GM18519 (cell line): ENCODE data around the gene OSTM1.

Experiments used
- ATAC-seq: cut with Tn5 transposase; IDR thresholded peaks from one replicate; pipeline ENCODE4 v1.9.1; 2021; ENCODE audit warnings: mild to moderate bottlenecking, moderate library complexity; ENCODE audit not compliant: unreplicated experiment, low FRiP score

The OSTM1 gene

GRCh38 chr6:108074359-108075144, at the start of gene OSTM1:
TSS of gene OSTM1 (minus strand) at chr6:108074741. CDS start at chr6:108074651, 90 bp downstream.
- ATAC-seq: peak; percentile 78

- ATAC-seq: no peak
Observed at GRCh38 chr6:108123946-108124345, 49.4 kb upstream of the OSTM1 start.

DNA sequence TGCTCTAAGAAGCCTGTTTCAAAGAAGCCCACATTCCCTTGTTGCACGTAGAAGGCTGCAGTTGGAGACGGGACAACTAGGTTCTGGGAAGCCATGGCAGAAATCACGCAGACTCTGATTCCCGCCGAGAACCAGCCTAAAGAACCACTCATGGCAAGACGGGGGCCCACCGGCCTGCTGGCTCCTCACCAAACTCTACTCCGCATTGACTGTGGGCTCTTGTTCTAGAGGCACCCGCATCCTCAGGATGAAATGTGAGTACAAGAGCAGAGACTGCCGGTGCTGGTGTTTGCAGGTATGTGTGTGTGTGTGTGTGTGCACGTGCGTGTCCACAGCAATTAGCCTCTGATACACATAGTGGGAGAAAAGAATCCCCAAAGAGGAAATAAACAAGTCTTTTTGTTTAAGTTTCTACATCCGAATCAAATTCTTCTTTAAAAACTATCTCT, 49.0 kb upstream of the OSTM1 start:
- ATAC-seq: no peak

DNA sequence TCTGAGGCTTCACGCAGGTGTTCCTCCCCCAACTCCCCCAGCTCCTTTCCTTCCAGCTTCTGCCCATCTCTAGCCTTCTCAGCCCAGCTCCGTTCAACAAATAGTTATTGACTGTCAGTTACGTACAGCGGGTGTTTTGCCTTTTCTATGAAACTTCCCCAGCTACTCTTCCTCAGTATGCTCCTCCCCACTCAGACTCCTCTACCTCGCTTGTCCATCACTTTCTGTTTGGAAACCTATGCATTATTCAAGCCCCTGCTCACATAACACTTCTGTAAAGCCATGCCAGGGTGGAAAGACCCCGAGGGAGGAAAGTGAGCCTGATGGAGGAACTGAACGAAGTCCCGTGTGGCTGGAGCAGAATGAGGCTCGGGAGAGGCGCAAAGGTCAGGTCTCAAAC, 47.1 kb upstream of the OSTM1 start:
- ATAC-seq: no peak

DNA sequence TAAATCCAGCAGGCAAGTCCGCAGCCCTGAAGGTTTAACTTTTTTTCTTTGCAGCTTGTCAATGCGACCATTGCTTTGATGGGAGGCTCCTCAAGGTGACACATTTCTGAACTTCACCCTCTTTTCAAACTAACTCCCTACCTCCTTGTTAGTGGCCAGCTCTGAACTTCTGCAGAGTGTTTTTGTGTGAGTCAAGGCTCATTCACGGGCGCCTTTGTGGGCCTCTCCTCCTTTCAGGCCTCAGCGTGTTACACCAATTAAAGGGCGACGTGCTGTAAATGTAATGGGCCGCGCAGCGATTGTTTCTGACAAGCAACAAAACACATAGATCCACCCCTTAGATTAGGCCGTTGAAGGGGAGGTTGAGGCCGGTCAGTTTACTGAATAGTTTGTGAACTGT, 45.8 kb upstream of the OSTM1 start:
- no peak for ATAC-seq

GRCh38 chr6:108119769-108120141, 45.2 kb upstream of the OSTM1 start:
- ATAC-seq: no peak

- ATAC-seq: no peak
Observed at GRCh38 chr6:108118810-108119768, 44.5 kb upstream of the OSTM1 start.

- no peak for ATAC-seq
Observed at GRCh38 chr6:108118359-108118724, 43.8 kb upstream of the OSTM1 start.

- no peak for ATAC-seq
Observed at GRCh38 chr6:108117427-108118358, 43.2 kb upstream of the OSTM1 start.

DNA sequence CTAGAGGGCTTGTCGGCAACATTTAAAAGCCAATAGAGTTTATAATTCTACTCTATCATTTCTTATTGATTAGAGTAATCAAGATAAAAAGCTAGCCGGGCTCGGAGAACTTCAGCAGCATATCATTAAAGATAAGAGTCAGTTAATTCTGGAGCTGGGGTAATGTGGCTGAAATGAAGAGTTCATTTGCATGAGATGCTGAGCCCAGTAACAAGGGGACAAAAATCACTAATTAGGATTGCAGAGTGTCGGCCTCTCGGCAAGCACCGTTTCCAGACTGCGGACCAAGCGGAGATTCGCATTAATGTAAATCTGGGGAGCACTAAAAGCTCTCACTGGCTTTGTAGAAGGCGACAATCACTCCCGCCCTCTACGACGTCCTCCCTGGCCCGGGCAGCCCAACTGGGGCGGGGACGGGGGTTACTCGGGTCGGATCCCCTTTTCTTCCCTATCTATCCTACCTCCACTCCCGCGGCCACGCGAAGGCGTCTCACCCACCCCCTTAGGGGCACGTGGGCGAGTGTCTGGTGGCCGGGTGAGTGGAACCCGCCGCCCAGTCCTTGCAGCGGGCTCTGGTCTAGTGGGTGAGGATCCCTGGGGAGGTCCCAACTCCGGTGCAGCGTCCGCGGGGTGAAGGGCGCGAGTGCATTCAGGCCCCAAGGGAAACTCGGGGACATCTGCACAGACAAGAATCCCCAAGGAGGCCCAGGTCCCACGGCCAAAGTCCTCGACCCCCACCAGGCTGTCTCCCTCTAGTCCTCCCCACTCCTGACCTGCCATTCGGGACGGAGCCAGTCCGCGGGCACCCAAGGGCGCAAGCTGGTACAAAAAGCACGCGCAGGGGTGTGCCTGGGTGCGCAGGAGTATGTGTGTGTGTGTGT, 42.2 kb upstream of the OSTM1 start:
- ATAC-seq: no peak

DNA sequence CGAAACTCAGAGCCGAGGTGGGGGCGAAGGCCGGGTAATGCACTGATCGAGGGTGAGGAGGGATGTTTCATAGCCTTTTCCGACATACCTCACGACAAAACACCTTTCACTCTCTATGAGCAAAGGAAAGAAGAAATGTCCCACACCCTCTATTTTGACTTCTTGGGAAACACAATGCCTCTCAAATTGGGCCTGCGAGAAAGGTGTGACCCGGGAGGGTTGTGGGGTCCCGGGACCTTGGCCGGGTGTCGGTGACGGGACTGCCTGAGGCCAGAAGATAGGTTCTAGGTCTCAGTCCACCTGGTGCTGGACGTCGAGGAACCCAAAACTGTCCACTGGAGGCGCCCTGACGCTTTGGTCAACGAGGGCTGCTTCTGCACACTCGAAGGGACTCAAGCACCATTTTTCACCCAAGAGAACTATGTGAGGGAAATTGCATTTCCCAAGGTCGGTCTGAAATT, 41.1 kb upstream of the OSTM1 start:
- no peak for ATAC-seq

DNA sequence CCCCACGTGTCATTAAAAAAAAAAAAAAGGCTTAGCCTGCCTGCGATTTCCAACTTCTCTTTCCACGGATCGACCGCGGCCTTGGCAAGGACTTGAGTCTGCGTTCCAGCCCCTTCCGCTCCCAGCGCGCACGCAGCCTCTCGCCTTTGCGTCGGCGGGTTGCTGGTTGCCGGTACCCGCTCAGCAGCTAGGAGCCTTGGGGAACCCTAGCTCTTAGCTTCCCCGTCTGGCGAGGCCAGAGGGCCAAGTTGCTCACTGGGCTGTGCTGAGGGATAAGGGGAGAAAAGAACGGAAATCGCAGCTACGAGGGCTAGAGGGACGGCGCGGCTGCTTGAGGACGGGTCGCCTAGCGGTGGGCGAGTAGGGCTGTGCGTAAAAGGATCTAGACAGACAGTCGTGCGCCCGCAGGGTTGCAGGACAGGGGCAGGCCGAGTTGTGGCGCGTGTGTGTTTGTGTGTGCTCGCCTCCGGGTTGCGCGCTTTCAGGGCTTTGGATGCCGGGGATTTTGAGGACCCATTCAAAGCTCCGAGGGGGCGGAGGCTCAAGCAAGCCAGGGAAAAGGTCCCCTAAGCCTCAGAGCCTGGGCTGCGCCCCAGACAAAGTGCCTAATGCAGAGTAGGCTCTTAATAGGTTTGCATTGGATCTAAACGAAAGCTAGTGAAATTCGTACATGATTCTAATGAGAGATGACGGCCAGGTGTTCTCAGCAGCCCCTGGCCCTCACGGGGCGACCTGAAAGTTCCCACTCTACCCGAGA, 40.5 kb upstream of the OSTM1 start:
- ATAC-seq: no peak

- ATAC-seq: no peak
Observed at GRCh38 chr6:108113557-108114519, 39.3 kb upstream of the OSTM1 start.

DNA sequence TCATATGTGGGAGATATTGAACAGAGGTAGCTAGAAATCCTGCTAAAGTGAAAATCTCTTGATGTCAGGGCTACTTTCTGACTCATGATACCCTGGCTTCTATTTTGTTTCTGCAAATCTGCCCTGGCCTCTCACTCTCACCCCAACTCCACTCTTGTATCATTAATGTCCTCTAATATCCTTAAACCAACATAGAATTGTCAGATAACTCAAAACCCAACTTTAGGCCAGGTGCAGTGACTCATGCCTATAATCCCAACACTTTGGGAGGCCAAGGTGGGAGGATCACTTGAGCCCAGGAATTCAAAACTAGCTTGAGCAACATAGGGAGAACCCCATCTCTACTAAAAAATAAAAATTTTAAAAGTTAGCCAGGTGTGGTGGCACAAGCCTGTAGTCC, 33.8 kb upstream of the OSTM1 start:
- ATAC-seq: no peak

DNA sequence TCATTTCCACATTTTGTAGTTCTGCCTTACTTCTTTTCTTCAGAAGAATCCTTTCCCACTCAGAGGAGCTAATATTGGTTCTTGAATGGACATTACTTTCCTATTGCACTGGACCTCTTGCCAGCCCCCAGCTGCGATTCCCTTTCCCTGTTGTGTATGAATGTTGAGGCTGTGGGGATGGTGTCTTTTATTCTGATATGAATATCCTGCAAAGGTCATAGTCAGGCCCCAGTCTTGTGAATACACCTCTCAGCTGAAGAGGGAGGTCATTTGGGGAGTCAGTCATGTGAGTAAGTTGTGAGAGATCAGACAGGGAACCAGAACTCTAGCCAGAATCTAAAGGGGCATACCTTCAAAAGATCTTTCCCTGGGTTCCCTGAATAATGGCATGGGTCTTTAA, 32.6 kb upstream of the OSTM1 start:
- ATAC-seq: no peak

GRCh38 chr6:108106694-108107093, 32.2 kb upstream of the OSTM1 start:
- no peak for ATAC-seq

- ATAC-seq: no peak
Observed at GRCh38 chr6:108106261-108106660, 31.7 kb upstream of the OSTM1 start.

GRCh38 chr6:108105571-108105970, 31.0 kb upstream of the OSTM1 start:
- no peak for ATAC-seq
